GM19043 (cell line): ENCODE measurements around the gene GSK3B.

Experiments used
- ATAC-seq: cut with Tn5 transposase; IDR thresholded peaks from one replicate; pipeline ENCODE4 v1.9.1; 2021; ENCODE audit warnings: low read depth; ENCODE audit not compliant: unreplicated experiment

Gene GSK3B

GRCh38 chr3:120098710-120099109 is 4.5 kb upstream of the GSK3B start:
- no peak for ATAC-seq

- ATAC-seq = no peak
These were observed 1.8 kb upstream of the GSK3B start for GRCh38 chr3:120095979-120096426.

DNA sequence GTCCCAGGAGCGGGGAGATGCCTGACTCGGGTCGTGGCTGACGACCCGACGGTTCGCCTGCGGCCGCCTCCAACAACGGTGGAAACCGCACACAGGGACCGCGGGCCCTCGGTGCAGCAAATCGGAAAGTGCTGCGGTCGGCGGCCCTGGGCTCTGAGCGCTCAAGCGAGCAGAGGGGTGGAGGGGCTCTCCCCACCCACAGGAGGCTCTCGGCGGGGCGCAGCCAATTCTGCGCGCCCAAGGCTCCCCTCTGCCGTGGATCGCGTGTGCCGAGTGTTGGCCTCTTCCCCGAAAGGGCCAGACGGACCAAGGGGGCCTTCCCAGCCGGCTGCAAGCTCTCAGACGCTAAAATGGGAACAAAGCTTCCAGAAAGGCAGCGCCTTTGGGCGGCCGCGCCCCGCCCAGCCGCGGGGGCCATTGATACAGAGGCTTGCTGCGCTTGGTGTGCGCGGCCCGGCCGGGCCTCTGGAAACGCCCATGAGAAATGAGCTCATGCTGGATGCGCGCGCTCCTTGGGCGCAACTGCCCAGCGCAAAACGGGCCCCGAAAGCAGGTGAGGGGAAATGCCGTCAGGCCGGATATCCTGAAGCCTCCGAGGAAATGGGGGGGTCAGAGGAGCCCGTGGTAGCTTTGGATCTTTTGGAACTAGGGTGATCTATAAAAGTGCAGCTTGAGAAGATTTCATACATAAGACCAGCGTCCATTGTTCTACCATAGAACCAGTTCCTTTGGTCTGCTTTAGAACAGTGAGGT is 1.2 kb upstream of the GSK3B start:
- peak; percentile 31 for ATAC-seq

DNA sequence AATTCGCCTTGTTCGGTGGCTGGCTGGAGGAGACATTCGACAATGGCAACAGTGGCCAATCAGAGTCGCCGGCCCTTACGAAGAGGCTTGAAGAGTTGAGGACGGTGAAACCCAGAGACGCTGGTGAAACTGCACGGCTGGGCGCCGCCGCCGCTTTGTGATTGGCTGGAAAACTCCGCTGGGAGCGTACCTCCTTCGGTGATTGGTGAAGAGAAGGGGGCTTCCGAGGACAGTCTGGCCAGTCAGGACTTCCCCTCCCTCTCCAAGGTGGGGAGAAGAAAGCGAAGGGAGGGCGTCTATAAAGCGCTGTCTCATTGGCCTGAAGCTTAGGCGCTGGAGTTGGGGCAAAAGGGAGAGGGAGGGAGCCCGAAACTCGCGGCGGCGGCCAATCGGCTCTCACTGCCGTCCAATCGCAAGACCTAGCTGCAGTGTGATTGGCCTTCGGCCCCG is 554 bp upstream of the GSK3B start:
- peak; percentile 62 for ATAC-seq

- no peak for ATAC-seq
These were observed 932 bp downstream of the GSK3B start for GRCh38 chr3:120093119-120093910.

- ATAC-seq = no peak
These were observed 1.8 kb downstream of the GSK3B start for GRCh38 chr3:120092474-120092873.

GRCh38 chr3:120090422-120090821 is 3.8 kb downstream of the GSK3B start:
- ATAC-seq = no peak

DNA sequence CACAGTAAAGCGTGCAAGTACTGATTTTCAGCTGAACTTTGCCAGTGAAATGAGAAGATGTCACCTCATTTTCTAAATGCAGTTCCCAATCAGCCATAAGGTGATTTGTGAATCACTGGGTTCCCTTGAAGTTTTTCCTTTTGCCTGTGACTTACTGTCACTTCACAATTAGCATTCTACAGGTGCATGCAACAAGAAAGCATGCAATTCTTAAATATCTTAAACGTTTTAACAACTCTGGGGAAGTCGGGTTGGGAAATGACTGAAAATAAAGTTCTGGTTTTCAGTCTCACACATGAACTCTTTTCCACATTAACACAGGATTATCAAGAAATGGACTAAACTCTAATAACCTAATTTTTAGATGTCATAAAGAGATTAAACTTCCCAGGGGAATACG is 5.2 kb downstream of the GSK3B start:
- no peak for ATAC-seq

DNA sequence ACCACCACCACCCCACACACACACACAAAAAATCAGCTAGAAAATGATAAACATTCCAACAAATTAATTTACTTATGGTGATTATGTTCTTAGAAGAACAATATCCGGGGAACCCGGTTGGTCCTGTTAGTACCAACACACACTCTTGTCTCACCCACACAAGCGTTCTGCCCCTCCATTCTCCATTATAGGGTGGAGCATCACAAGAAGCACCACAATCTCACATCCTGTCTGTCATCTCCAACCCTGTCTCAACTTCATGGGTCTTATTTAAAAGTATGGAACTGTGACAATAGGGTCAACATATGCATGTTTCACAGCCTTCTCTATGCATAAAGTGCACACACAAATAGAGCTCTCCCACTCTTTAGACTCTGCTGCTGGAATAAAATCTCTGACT is 5.6 kb downstream of the GSK3B start:
- ATAC-seq = no peak

GRCh38 chr3:120081719-120082118 is 12.5 kb downstream of the GSK3B start:
- ATAC-seq = peak; percentile 68

DNA sequence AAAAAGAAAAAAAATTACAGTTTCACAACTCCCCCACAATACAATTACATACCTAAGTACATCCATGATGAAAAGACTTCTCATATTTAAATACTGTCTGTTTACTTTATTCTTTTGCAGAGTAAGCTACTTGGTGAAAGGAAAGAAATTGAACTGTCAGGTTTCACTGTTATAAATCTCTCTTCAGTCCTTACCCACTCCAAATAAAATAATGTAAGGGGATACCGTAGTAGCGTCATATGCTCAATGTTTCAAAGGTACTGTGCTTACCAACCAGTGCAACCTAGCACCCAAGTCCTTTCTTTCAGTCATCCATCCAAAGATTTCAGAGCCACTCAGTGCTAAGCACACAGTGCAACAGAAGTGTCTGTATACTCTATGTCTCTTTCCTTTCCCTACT is 13.4 kb downstream of the GSK3B start:
- ATAC-seq = no peak

DNA sequence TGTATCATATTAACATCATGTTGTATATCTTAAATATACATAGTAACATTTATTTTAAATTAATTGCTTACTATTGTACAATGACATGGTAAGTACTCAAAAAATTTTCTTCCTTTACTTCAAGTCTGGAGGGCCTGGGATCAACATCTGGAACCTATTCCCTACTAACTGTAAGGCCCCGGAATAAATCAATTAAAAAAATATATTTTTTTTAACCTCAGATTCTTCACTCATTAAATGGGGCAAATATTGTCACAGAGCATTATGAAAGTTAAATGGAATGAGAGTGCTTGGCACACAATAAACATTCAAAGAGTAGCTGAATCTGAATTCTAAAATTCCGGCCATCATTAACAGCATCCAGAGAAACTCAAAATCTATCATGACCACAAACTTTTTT is 16.5 kb downstream of the GSK3B start:
- no peak for ATAC-seq

DNA sequence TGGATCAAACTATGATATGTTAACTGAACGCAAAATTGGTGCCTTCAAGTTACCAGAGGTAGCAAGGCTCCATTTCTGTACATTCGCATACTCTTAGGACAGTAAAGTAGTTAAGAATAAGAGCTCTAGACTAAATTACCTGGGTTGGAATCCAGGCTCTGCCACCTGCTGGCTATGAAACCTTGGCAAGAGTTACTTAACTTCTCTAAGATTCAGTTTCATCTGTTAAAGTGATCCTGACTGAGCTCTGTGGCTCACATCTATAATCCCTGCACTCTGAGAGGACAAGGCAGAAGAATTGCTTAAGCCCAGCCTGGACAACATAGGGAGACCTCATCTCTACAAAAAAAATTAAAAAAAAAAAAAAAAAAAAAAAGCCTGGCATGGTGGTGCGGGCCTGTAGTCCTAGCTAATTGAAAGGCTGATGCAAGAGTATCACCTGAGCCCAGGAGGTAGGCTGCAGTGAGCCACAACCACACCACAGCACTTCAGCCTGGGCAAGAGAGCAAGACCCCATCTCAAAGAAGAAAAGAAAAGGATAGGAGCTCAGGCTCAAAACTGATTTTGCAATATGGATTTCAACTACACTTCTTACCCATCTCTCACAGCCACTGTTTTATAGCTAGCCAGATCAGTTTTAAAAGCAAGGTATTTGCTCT is 21.3 kb downstream of the GSK3B start:
- ATAC-seq = no peak

DNA sequence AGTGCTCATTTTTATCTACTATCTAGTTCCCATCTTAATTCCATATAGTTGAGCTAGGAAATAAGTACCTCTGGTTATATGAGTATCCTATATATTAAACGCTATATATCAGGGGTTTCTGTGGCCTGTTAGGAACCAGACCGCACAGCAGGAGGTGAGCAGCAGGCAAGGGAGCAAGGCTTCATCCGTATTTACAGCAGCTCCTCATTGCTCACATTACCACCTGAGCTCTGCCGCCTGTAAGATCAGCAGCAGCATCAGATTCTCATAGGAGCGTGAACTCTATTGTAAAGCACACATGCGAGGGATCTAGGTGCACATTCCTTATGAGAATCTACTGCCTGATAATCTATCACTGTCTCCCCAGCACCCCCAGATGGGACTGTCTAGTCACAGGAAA is 23.0 kb downstream of the GSK3B start:
- ATAC-seq = no peak

DNA sequence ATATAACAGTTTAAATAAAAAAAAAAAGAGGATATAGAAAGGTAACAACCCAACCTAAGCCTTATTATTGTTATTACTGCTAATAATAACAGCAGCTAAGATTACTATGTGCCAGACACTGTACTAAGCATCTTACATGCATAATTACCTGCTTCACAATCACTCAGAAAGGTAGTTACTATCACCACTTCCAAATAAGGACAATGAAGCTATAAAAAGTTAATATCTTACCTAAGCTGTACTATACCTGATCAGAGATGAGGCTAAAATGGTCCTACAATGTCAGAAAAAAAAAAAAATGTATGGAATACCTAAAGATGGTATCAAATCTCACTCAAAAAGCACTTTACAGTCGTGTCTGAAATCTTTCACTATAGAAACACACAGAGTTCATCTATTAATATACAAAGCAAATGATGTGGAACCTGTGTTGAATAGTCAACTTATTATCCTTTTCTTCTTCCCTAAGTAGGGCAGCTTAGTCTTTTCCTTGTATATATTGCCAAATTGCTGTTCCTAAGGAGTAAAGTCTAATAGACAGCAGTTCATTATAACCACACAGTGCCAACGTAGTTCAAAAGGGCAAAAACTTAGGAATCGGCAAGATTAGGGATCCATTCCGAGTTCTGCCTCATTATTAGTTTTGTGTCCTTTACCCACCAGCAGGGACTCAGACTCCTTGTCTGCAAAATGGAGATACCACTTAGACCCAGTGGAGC is 23.8 kb downstream of the GSK3B start:
- no peak for ATAC-seq

- ATAC-seq = no peak
These were observed 27.2 kb downstream of the GSK3B start for GRCh38 chr3:120067083-120067482.

- ATAC-seq = no peak
These were observed 27.6 kb downstream of the GSK3B start for GRCh38 chr3:120066634-120067033.

DNA sequence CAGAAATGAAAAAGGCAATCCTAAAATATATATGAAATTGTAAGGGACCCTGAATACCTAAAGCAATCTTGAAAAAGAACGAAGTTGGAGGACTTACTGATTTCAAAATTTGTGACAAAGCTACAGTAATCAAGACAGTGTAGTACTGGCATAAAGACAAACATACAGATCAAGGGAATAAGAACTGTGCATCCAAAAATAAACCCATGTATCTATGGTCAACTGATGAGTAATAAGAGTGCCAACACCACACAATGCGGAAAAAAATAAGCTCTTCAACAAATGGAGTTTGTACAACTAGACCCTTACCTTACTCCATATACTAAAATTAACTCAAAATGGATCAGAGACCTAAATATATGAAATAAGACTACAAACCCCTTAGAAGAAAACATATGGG is 29.6 kb downstream of the GSK3B start:
- no peak for ATAC-seq

- no peak for ATAC-seq
These were observed 31.8 kb downstream of the GSK3B start for GRCh38 chr3:120062474-120062873.

DNA sequence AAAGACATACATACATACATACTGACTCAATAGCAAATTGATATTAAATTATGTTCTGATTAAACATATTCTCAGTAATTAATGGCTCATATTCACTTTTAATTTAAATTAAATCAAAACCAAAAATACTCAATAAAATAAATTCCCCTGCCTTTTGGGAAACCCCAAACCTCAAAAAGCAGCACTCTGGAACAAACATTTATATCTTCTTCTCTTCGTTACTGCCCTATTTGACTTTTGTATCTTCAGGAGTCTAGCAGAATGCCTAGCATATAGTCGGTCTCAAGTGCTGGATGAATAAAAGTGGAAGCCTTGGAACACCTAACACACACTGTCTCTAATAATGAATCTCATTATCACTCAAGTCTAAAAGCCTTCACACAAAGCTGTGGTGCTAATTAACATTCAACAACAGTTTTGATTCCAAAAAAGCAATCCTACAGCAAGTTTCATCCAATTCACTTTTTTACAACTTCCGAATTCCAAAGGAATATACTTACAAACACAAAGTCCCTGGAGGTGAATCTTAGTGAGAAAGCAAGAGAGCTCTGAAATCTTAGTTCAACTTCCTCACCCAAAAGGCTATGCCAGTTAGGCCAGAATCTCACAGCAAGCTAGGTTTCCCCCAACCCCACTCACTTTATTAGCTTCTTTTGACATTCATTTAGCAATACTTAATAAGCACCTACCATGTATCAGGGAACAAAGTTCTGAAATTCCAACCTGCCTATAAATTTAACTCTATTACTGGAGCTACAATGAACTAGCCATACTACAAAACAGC is 35.0 kb downstream of the GSK3B start:
- no peak for ATAC-seq
